Hepatocyte (in vitro differentiated cells): ENCODE measurements around the gene SHROOM3. TPM values are rescaled to one million over a fixed set of nuclear protein-coding genes. Genes with fewer than 3 reads are reported as not detected.

ENCODE experiments used
- DNase-seq: peaks from one replicate; pipeline ENCODE4 v3.0.0-alpha.2; 2016; ENCODE audit warnings: low spot score
- H2AFZ ChIP-seq: fragments of 200-600 bp; sonication (generic); 2 replicates; pipeline ENCODE4 v1.6.0; 2016; ENCODE audit warnings: antibody characterized with exemption, mild to moderate bottlenecking
- H3K27ac ChIP-seq: fragments of 200-600 bp; sonication (generic); 2 replicates; pipeline ENCODE4 v1.5.1; 2016; ENCODE audit warnings: mild to moderate bottlenecking
- H3K27me3 ChIP-seq: fragments of 200-600 bp; sonication (generic); 2 replicates; pipeline ENCODE4 v1.6.1; 2016
- H3K36me3 ChIP-seq: fragments of 200-600 bp; sonication (generic); replicated peaks from 2 replicates; pipeline ENCODE4 v1.5.1; 2016; ENCODE audit warnings: low read depth; ENCODE audit not compliant: insufficient read depth
- H3K4me1 ChIP-seq: fragments of 200-600 bp; sonication (generic); 2 replicates; pipeline ENCODE4 v1.5.1; 2016; ENCODE audit warnings: mild to moderate bottlenecking, moderate library complexity; ENCODE audit not compliant: insufficient read depth
- H3K4me2 ChIP-seq: fragments of 200-600 bp; sonication (generic); 2 replicates; pipeline ENCODE4 v1.6.0; 2016
- H3K4me3 ChIP-seq: fragments of 200-600 bp; sonication (generic); 2 replicates; pipeline ENCODE4 v1.5.1; 2016; ENCODE audit warnings: mild to moderate bottlenecking
- H3K79me2 ChIP-seq: fragments of 200-600 bp; sonication (generic); 2 replicates; pipeline ENCODE4 v1.6.0; 2017; ENCODE audit warnings: mild to moderate bottlenecking
- H3K9me2 ChIP-seq: fragments of 200-600 bp; sonication (generic); replicated peaks from 2 replicates; pipeline ENCODE4 v1.6.0; 2017; ENCODE audit warnings: mild to moderate bottlenecking; ENCODE audit not compliant: insufficient read depth
- H3K9me3 ChIP-seq: fragments of 200-600 bp; sonication (generic); 2 replicates; pipeline ENCODE4 v1.5.1; 2016; ENCODE audit warnings: low read depth, mild to moderate bottlenecking
- H4K20me1 ChIP-seq: fragments of 200-600 bp; sonication (generic); 2 replicates; pipeline ENCODE4 v1.6.0; 2016; ENCODE audit warnings: mild to moderate bottlenecking; ENCODE audit not compliant: insufficient read depth, poor library complexity, severe bottlenecking
- CTCF ChIP-seq: fragments of 200-600 bp; sonication (generic); IDR thresholded peaks from 2 replicates; pipeline ENCODE4 v1.5.1; 2016; ENCODE audit warnings: antibody characterized with exemption, mild to moderate bottlenecking; ENCODE audit not compliant: poor library complexity
- EZH2 ChIP-seq: fragments of 200-600 bp; sonication (generic); IDR thresholded peaks from 2 replicates; pipeline ENCODE4 v1.6.1; 2016; ENCODE audit warnings: antibody characterized with exemption, mild to moderate bottlenecking, borderline replicate concordance
- EZH2phosphoT487 ChIP-seq: fragments of 200-600 bp; sonication (generic); IDR thresholded peaks from one replicate; pipeline ENCODE4 v1.6.1; 2018; ENCODE audit warnings: antibody characterized with exemption, mild to moderate bottlenecking, low read depth, moderate library complexity; ENCODE audit not compliant: unreplicated experiment, severe bottlenecking
- WGBS: methylation state at CpG from one replicate; pipeline ENCODE4 v1.1.6; 2016; ENCODE audit warnings: low lambda C conversion rate; ENCODE audit errors: missing lambda C conversion rate; 5-methylcytosine and 5-hydroxymethylcytosine counted together
- polyA plus RNA-seq: library from polyadenylated mRNA; unstranded; fragments of >200 nt; fragmentation: Nextera tagmentation; extraction: Ambion mirVana; gene quantifications from 2 replicates; pipeline ENCODE4 v1.2.1, GENCODE V29; 2016
- total RNA-seq: library from RNA; depleted of rRNA; stranded (reverse); fragments of >200 nt; gene quantifications from 2 replicates; pipeline ENCODE4 v1.2.3, GENCODE V29; 2014

Gene SHROOM3
- total and polyA plus RNA-seq, 2 experiments from 2014 or later = 35.0 to 63.1 TPM

GRCh38 chr4:76559236-76560071 is 124.4 kb downstream of the SHROOM3 start:
- WGBS = 65% methylated on average over 13 of the region's 13 CpGs
- Histone ChIP-seq H3K79me2 (no peaks in the 10 kb centered on the region), H3K4me3 (no peak overlapping the region), H2AFZ (no peak overlapping the region), H3K4me2 (peak overlapping the region; percentile 37), H3K27me3 (no peaks in the 10 kb centered on the region), H3K36me3 (no peaks in the 10 kb centered on the region), H3K4me1 (peaks cover 23% of the 10 kb centered on the region), H3K9me3 (no peaks in the 10 kb centered on the region), H4K20me1 (no peaks in the 10 kb centered on the region), H3K27ac (no peak overlapping the region), H3K9me2 (no peaks in the 10 kb centered on the region)
- no peak for DNase-seq
- no peak for TF ChIP-seq EZH2phosphoT487

- no peaks in the 10 kb centered on the region for H3K9me2 ChIP-seq
- no peaks in the 10 kb centered on the region for H3K27me3 ChIP-seq
- H2AFZ ChIP-seq = no peak overlapping the region
- no peak overlapping the region for H3K4me2 ChIP-seq
- H3K36me3 ChIP-seq = no peaks in the 10 kb centered on the region
- peak overlapping the region; percentile 64 for H3K27ac ChIP-seq
- no peaks in the 10 kb centered on the region for H3K79me2 ChIP-seq
- H3K4me1 ChIP-seq = peaks cover 23% of the 10 kb centered on the region
- 60% methylated on average over 2 of the region's 2 CpGs for WGBS
- DNase-seq = no peak
- no peak overlapping the region for H3K4me3 ChIP-seq
- H3K9me3 ChIP-seq = no peaks in the 10 kb centered on the region
- no peaks in the 10 kb centered on the region for H4K20me1 ChIP-seq
- no peak for TF ChIP-seq EZH2
- no peak for TF ChIP-seq CTCF
- no peak for TF ChIP-seq EZH2phosphoT487
Observed at GRCh38 chr4:76562161-76562560, 127.1 kb downstream of the SHROOM3 start.

- DNase-seq = no peak
- TF ChIP-seq EZH2 (no peak), EZH2phosphoT487 (no peak), CTCF (no peak)
- Histone ChIP-seq H3K4me3 (no peak overlapping the region), H3K4me1 (peaks cover 23% of the 10 kb centered on the region), H3K4me2 (no peak overlapping the region), H2AFZ (peak overlapping the region; percentile 23), H3K9me3 (no peaks in the 10 kb centered on the region), H3K27ac (peak overlapping the region; percentile 64), H3K79me2 (no peaks in the 10 kb centered on the region), H3K27me3 (no peaks in the 10 kb centered on the region), H3K36me3 (no peaks in the 10 kb centered on the region), H3K9me2 (no peaks in the 10 kb centered on the region), H4K20me1 (no peaks in the 10 kb centered on the region)
- WGBS = 80% methylated on average over 4 of the region's 4 CpGs
Observed at GRCh38 chr4:76562836-76563453, 127.9 kb downstream of the SHROOM3 start.

GRCh38 chr4:76563454-76564122 is 128.6 kb downstream of the SHROOM3 start:
- Histone ChIP-seq H3K9me3 (no peaks in the 10 kb centered on the region), H3K27me3 (no peaks in the 10 kb centered on the region), H2AFZ (peak overlapping the region; percentile 23), H4K20me1 (no peaks in the 10 kb centered on the region), H3K4me3 (no peak overlapping the region), H3K4me1 (peaks cover 23% of the 10 kb centered on the region), H3K9me2 (no peaks in the 10 kb centered on the region), H3K4me2 (no peak overlapping the region), H3K79me2 (no peaks in the 10 kb centered on the region), H3K27ac (peak overlapping the region; percentile 64), H3K36me3 (no peaks in the 10 kb centered on the region)
- WGBS = 79% methylated on average over 7 of the region's 7 CpGs
- TF ChIP-seq EZH2phosphoT487 (no peak), CTCF (peak; percentile 13), EZH2 (no peak)
- DNase-seq = peak; percentile 52
